ENCODE data around the gene IGFBP6.

IGFBP6 gene

GRCh38 chr12:53151039-53151438, 53.6 kb downstream of the IGFBP6 start:
- Histone ChIP-seq H3K9me3 (no peaks in the 10 kb centered on the region), H3K27ac (no peak overlapping the region), H3K4me1 (peaks cover 0 to 51% (median 8%) of the 10 kb centered on the region in 4 donors), H3K36me3 (no peaks in the 10 kb centered on the region), H3K4me3 (no peak overlapping the region), H3K27me3 (no peaks in the 10 kb centered on the region)
- intact Hi-C loops (cut with DNase I; ENCODE audit: low total_unique reads), result loop anchor here (5.0 kb wide), 1 partner anchor 34 kb away; no protein-coding TSS in a partner anchor
- DNase-seq, result no peak
- TF ChIP-seq, protein P1, sequence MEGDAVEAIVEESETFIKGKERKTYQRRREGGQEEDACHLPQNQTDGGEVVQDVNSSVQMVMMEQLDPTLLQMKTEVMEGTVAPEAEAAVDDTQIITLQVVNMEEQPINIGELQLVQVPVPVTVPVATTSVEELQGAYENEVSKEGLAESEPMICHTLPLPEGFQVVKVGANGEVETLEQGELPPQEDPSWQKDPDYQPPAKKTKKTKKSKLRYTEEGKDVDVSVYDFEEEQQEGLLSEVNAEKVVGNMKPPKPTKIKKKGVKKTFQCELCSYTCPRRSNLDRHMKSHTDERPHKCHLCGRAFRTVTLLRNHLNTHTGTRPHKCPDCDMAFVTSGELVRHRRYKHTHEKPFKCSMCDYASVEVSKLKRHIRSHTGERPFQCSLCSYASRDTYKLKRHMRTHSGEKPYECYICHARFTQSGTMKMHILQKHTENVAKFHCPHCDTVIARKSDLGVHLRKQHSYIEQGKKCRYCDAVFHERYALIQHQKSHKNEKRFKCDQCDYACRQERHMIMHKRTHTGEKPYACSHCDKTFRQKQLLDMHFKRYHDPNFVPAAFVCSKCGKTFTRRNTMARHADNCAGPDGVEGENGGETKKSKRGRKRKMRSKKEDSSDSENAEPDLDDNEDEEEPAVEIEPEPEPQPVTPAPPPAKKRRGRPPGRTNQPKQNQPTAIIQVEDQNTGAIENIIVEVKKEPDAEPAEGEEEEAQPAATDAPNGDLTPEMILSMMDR (IDR thresholded peaks at IDR 0.05), result no peak
